CD4-positive, alpha-beta T cell treated with Interleukin-4 for 1 hour (primary cell): ENCODE measurements around the gene YOD1.

Source experiments
- DNase-seq, 2 donors: peaks; one replicate each; pipeline ENCODE4 v3.0.0-alpha.2; 2020 to 2022

YOD1 gene

GRCh38 chr1:207004931-207005830 is 45.8 kb downstream of the YOD1 start:
- peak; percentile 17 to 35 for DNase-seq

DNA sequence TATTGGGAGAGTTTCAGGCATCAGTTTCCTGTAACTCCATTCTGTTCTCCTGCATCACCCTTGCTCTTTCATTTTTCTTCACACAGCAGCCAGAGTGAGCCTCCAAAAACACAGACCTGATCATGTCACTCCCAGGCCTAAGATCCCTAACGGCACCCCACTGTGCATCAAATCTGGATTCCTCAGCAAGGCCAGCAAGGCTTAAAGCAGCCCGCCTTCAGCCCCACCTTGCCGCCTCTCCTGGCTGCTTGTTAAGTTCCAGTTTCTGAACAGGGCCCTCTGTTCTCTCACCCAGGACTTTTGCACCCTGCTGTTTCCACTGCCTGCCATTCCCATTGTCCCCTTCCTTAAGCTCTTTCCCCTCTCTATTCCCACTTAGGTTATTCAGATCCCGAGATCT is 47.8 kb downstream of the YOD1 start:
- DNase-seq, result no peak

GRCh38 chr1:207002724-207003146 is 48.3 kb downstream of the YOD1 start:
- no peak for DNase-seq

DNA sequence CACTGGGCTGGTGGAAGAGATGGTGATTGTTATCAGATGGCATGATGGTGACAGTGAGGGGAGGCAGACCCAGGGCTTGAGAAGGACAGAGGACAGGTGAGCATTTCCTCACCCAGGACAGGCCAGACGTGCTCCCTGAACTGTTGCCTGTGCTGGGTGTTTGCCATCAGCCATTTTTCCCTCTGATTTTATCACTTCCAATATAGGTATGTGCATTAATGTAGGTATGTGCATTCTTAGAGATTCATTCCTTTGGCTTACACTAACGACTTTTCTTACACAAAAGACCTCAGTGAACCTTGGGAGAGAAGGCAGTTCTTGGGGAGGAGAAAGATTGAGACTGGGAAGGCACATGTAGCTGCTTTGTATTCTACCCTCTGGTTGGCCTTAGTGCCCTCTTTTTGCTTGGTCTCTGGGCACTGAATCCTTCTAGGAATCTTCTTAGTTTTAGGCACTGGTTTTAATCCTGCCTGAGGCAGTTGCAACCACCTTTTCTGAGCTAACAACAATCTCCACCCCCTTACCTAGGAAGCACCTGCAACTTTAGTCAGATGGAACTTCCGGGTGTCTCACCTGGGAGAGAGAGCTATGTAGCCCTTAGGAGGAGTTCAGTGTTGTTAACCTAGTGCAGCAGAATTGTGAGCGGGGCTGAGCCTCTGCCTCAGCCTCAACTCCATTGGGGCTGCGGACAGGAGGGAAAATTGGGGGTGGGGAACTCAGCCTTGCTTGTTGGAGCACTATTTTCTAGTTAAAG is 49.3 kb downstream of the YOD1 start:
- no peak for DNase-seq

DNA sequence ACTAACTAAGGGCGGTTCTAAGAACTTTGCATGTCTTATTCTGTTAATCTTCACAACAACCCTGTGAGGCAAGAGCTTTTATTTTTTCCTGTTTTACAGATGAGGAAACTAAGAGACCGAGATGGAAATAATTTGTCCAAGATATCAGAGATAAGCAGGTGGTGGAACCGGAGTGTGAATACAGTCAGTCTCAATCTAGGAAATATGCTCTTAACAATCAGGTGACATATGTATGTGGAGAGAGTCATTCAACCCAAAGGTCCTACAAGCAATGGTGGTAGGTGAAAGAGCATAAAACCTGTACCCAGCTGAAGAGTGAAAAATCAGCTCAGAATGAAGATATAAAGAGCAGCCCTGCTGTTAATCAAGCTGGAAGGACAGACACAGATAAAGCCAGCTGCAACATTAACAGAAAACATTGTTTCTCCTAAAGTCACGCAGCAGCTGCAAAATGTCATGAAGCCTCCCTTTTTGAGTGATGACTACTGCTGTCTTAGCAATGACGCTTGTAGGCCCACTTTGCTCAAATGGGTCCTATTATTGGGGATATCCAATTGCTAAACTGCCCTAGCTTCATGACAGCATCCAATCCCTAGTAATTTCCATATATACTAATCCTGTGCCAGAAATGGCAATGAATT is 50.2 kb downstream of the YOD1 start:
- no peak for DNase-seq

GRCh38 chr1:206998816-206999215 is 52.2 kb downstream of the YOD1 start:
- DNase-seq, result no peak
